ENCODE measurements around the gene CD99. TPM values are rescaled to one million over a fixed set of nuclear protein-coding genes. Genes with fewer than 3 reads are reported as not detected.

Gene CD99
- total RNA-seq, 1 experiment from 2014 or later, result 92.1 TPM

DNA sequence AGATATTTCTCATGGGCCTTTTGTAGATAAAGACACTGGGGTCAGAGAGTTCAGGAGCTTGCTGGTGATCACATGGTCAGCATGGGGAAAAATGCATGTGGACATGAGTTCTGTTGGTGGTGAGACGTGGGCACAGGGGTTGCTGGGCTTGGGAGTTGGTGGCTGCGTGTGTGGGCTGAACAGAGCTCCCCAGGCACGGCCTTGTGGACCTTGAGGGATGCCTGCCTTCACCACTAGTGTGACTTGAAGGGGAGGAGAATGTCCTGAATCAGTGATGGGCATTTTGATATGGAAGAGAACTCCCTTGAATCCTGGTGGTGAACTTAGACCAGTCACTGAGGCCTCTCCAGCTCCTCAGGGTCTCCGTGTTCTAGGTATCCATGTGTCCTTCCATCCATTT is 8.9 kb downstream of the CD99 start:
- Histone ChIP-seq H3K4ac (ENCODE audit: low read depth, low read length) (no peak overlapping the region), H2AFZ (ENCODE audit: low read length) (no peak overlapping the region), H2BK5ac (ENCODE audit: insufficient read length, low read length) (no peak overlapping the region), H4K20me1 (ENCODE audit: control insufficient read depth, insufficient read depth, insufficient read length) (no peaks in the 10 kb centered on the region), H3K79me2 (ENCODE audit: insufficient read depth, low read length) (no peaks in the 10 kb centered on the region), H4K91ac (ENCODE audit: insufficient read length, low read depth, low read length) (no peak overlapping the region), H2BK15ac (ENCODE audit: low read depth, low read length) (no peak overlapping the region), H3K4me1 (ENCODE audit: insufficient read depth, low read length) (no peaks in the 10 kb centered on the region), H3K79me1 (ENCODE audit: insufficient read depth, low read depth, low read length, poor library complexity, severe bottlenecking) (no peaks in the 10 kb centered on the region), H3T11ph (ENCODE audit: low read length) (no peak overlapping the region), H3K23me2 (ENCODE audit: insufficient read length, low read depth, low read length, poor library complexity, severe bottlenecking) (no peaks in the 10 kb centered on the region), H3K23ac (ENCODE audit: insufficient read length, low read depth, low read length) (no peak overlapping the region), H3K18ac (ENCODE audit: insufficient read length, low read depth, low read length) (no peak overlapping the region), H3K4me2 (ENCODE audit: insufficient read depth, insufficient read length, low read length) (no peak overlapping the region), H3K27ac (ENCODE audit: insufficient read length, low read depth, low read length) (no peak overlapping the region), H2BK12ac (ENCODE audit: insufficient read length, low read depth, low read length) (no peak overlapping the region), H3K27me3 (ENCODE audit: insufficient read depth, low read length) (no peaks in the 10 kb centered on the region), H3K9ac (ENCODE audit: extremely low read depth, insufficient read length, low read length) (no peak overlapping the region), H3K56ac (ENCODE audit: insufficient read length, low read depth, low read length) (no peak overlapping the region), H4K8ac (replicated peaks; ENCODE audit: insufficient read length, low read depth, low read length) (no peak overlapping the region), H3K9me3 (ENCODE audit: control insufficient read depth, low read depth, low read length) (no peaks in the 10 kb centered on the region), H4K5ac (ENCODE audit: insufficient read length, low read depth, low read length) (no peak overlapping the region), H2BK120ac (ENCODE audit: low read depth, low read length, poor library complexity, severe bottlenecking) (no peak overlapping the region), H2BK20ac (ENCODE audit: low read depth, low read length, poor library complexity, severe bottlenecking) (no peak overlapping the region), H3K14ac (ENCODE audit: insufficient read depth, low read length) (no peak overlapping the region), H2AK5ac (ENCODE audit: insufficient read length, low read length) (no peak overlapping the region)
- H3K4me3 Mint-ChIP-seq, result no peak overlapping the region
- DNase-seq, result no peak
- WGBS (ENCODE audit: extremely low coverage, insufficient read length, low lambda C conversion rate), result no CpG with 5 or more reads among the region's 4 CpGs
- no peak overlapping the region; a peak in 1 of 7 replicates for H3K27ac Mint-ChIP-seq
- peaks cover 5% of the 10 kb centered on the region for H3K27me3 Mint-ChIP-seq (ENCODE audit: low read depth)
- peaks cover 0 to 11% (median 11%) of the 10 kb centered on the region in 3 experiments; a peak in 4 of 7 replicates for H3K36me3 Mint-ChIP-seq (ENCODE audit: insufficient read depth in 1 of 3, low read depth in 3 of 3)
- no peaks in the 10 kb centered on the region; a peak in 2 of 5 replicates for H3K9me3 Mint-ChIP-seq
- peaks cover 26 to 30% of the 10 kb centered on the region in 2 experiments for H3K4me1 Mint-ChIP-seq
- TF ChIP-seq, protein P1, sequence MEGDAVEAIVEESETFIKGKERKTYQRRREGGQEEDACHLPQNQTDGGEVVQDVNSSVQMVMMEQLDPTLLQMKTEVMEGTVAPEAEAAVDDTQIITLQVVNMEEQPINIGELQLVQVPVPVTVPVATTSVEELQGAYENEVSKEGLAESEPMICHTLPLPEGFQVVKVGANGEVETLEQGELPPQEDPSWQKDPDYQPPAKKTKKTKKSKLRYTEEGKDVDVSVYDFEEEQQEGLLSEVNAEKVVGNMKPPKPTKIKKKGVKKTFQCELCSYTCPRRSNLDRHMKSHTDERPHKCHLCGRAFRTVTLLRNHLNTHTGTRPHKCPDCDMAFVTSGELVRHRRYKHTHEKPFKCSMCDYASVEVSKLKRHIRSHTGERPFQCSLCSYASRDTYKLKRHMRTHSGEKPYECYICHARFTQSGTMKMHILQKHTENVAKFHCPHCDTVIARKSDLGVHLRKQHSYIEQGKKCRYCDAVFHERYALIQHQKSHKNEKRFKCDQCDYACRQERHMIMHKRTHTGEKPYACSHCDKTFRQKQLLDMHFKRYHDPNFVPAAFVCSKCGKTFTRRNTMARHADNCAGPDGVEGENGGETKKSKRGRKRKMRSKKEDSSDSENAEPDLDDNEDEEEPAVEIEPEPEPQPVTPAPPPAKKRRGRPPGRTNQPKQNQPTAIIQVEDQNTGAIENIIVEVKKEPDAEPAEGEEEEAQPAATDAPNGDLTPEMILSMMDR (conservative IDR thresholded peaks at IDR 0.05), result no peak
